SJSA1 (cell line): ENCODE results near the gene KLF3. TPM values are rescaled to one million over a fixed set of nuclear protein-coding genes. Genes with fewer than 3 reads are reported as not detected.

Experiments used
- DNase-seq, 2 experiments: peaks; one replicate each; pipeline ENCODE4 v3.0.0-alpha.2; 2015 to 2020; ENCODE audit warnings: low spot score in 2 of 2, low read depth in 1 of 2
- H3K27ac ChIP-seq: fragments of 250-450 bp; sonication (Bioruptor Pico); 2 replicates; pipeline ENCODE4 v1.5.1; 2020; ENCODE audit warnings: mild to moderate bottlenecking, moderate library complexity
- H3K27me3 ChIP-seq: fragments of 250-450 bp; sonication (Bioruptor Pico); replicated peaks from 2 replicates; pipeline ENCODE4 v1.5.1; 2020; ENCODE audit warnings: mild to moderate bottlenecking, moderate library complexity
- H3K36me3 ChIP-seq: fragments of 250-450 bp; sonication (Bioruptor Pico); 2 replicates; pipeline ENCODE4 v1.5.1; 2020; ENCODE audit warnings: mild to moderate bottlenecking
- H3K4me1 ChIP-seq: fragments of 250-450 bp; sonication (Bioruptor Pico); replicated peaks from 2 replicates; pipeline ENCODE4 v1.6.1; 2021; ENCODE audit warnings: mild to moderate bottlenecking
- H3K4me3 ChIP-seq: fragments of 250-450 bp; sonication (Bioruptor Pico); 2 replicates; pipeline ENCODE4 v1.5.1; 2020; ENCODE audit warnings: mild to moderate bottlenecking
- H3K9me3 ChIP-seq: fragments of 250-450 bp; sonication (Bioruptor Pico); replicated peaks from 2 replicates; pipeline ENCODE4 v1.5.1; 2020; ENCODE audit warnings: mild to moderate bottlenecking
- total RNA-seq: library from RNA; depleted of rRNA; stranded (reverse); fragments of >200 nt; shearing (Covaris generic); gene quantifications from 2 replicates; pipeline ENCODE4 v1.2.3, GENCODE V29; 2014

The KLF3 gene
- total RNA-seq, 1 experiment from 2014 or later, result 8.3 TPM

- Histone ChIP-seq H3K4me3 (no peak overlapping the region), H3K27me3 (no peaks in the 10 kb centered on the region), H3K9me3 (no peaks in the 10 kb centered on the region), H3K4me1 (no peaks in the 10 kb centered on the region), H3K36me3 (peaks cover 33% of the 10 kb centered on the region), H3K27ac (no peak overlapping the region)
- no peak for DNase-seq
These were observed 21.2 kb downstream of the KLF3 start for GRCh38 chr4:38684951-38685844.

- Histone ChIP-seq H3K4me3 (no peak overlapping the region), H3K4me1 (no peaks in the 10 kb centered on the region), H3K27me3 (no peaks in the 10 kb centered on the region), H3K9me3 (no peaks in the 10 kb centered on the region), H3K36me3 (peaks cover 39% of the 10 kb centered on the region), H3K27ac (no peak overlapping the region)
- no peak for DNase-seq
These were observed 22.7 kb downstream of the KLF3 start for GRCh38 chr4:38686682-38687081.

- Histone ChIP-seq H3K9me3 (no peaks in the 10 kb centered on the region), H3K27me3 (no peaks in the 10 kb centered on the region), H3K4me3 (no peak overlapping the region), H3K4me1 (no peaks in the 10 kb centered on the region), H3K27ac (no peak overlapping the region), H3K36me3 (peaks cover 41% of the 10 kb centered on the region)
- DNase-seq, result no peak
These were observed 23.6 kb downstream of the KLF3 start for GRCh38 chr4:38687571-38688011.

GRCh38 chr4:38688676-38689355, 24.8 kb downstream of the KLF3 start:
- Histone ChIP-seq H3K27me3 (no peaks in the 10 kb centered on the region), H3K4me3 (no peak overlapping the region), H3K9me3 (no peaks in the 10 kb centered on the region), H3K36me3 (peaks cover 41% of the 10 kb centered on the region), H3K4me1 (no peaks in the 10 kb centered on the region), H3K27ac (no peak overlapping the region)
- DNase-seq, result no peak

GRCh38 chr4:38691251-38692008, 27.4 kb downstream of the KLF3 start:
- H3K27me3 ChIP-seq, result no peaks in the 10 kb centered on the region
- no peaks in the 10 kb centered on the region for H3K4me1 ChIP-seq
- peaks cover 55% of the 10 kb centered on the region for H3K36me3 ChIP-seq
- H3K27ac ChIP-seq, result no peak overlapping the region
- H3K4me3 ChIP-seq, result no peak overlapping the region
- DNase-seq, result no peak
- H3K9me3 ChIP-seq, result no peaks in the 10 kb centered on the region

- H3K27me3 ChIP-seq, result no peaks in the 10 kb centered on the region
- DNase-seq, result no peak
- no peaks in the 10 kb centered on the region for H3K9me3 ChIP-seq
- no peaks in the 10 kb centered on the region for H3K4me1 ChIP-seq
- peaks cover 63% of the 10 kb centered on the region for H3K36me3 ChIP-seq
- H3K27ac ChIP-seq, result no peak overlapping the region
- no peak overlapping the region for H3K4me3 ChIP-seq
These were observed 28.4 kb downstream of the KLF3 start for GRCh38 chr4:38692421-38692820.

GRCh38 chr4:38693569-38693968, 29.6 kb downstream of the KLF3 start:
- H3K4me3 ChIP-seq, result no peak overlapping the region
- H3K27me3 ChIP-seq, result no peaks in the 10 kb centered on the region
- no peaks in the 10 kb centered on the region for H3K9me3 ChIP-seq
- H3K4me1 ChIP-seq, result no peaks in the 10 kb centered on the region
- H3K27ac ChIP-seq, result no peak overlapping the region
- DNase-seq, result no peak
- H3K36me3 ChIP-seq, result peaks cover 66% of the 10 kb centered on the region

- no peak overlapping the region for H3K27ac ChIP-seq
- no peaks in the 10 kb centered on the region for H3K4me1 ChIP-seq
- no peak for DNase-seq
- no peak overlapping the region for H3K4me3 ChIP-seq
- peaks cover 61% of the 10 kb centered on the region for H3K36me3 ChIP-seq
- no peaks in the 10 kb centered on the region for H3K9me3 ChIP-seq
- no peaks in the 10 kb centered on the region for H3K27me3 ChIP-seq
These were observed 30.3 kb downstream of the KLF3 start for GRCh38 chr4:38694330-38694729.

GRCh38 chr4:38695809-38696208, 31.8 kb downstream of the KLF3 start:
- H3K4me1 ChIP-seq, result no peaks in the 10 kb centered on the region
- peaks cover 46% of the 10 kb centered on the region for H3K36me3 ChIP-seq
- H3K27me3 ChIP-seq, result no peaks in the 10 kb centered on the region
- H3K4me3 ChIP-seq, result no peak overlapping the region
- no peaks in the 10 kb centered on the region for H3K9me3 ChIP-seq
- H3K27ac ChIP-seq, result no peak overlapping the region
- no peak for DNase-seq

- DNase-seq, result no peak
- H3K9me3 ChIP-seq, result no peaks in the 10 kb centered on the region
- no peak overlapping the region for H3K4me3 ChIP-seq
- no peaks in the 10 kb centered on the region for H3K4me1 ChIP-seq
- H3K27me3 ChIP-seq, result no peaks in the 10 kb centered on the region
- no peak overlapping the region for H3K27ac ChIP-seq
- H3K36me3 ChIP-seq, result peaks cover 38% of the 10 kb centered on the region
These were observed 32.7 kb downstream of the KLF3 start for GRCh38 chr4:38696697-38697096.

GRCh38 chr4:38698176-38698575, 34.2 kb downstream of the KLF3 start:
- no peak overlapping the region for H3K4me3 ChIP-seq
- H3K36me3 ChIP-seq, result peaks cover 33% of the 10 kb centered on the region
- no peaks in the 10 kb centered on the region for H3K9me3 ChIP-seq
- no peak for DNase-seq
- no peaks in the 10 kb centered on the region for H3K27me3 ChIP-seq
- no peaks in the 10 kb centered on the region for H3K4me1 ChIP-seq
- H3K27ac ChIP-seq, result no peak overlapping the region

GRCh38 chr4:38699112-38699511, 35.1 kb downstream of the KLF3 start:
- Histone ChIP-seq H3K36me3 (peaks cover 33% of the 10 kb centered on the region), H3K27ac (no peak overlapping the region), H3K4me1 (no peaks in the 10 kb centered on the region)

GRCh38 chr4:38703635-38704034, 39.6 kb downstream of the KLF3 start:
- no peak overlapping the region for H3K27ac ChIP-seq
- H3K36me3 ChIP-seq, result peaks cover 1% of the 10 kb centered on the region; the same call in 1 of the 2 replicates
- H3K27me3 ChIP-seq, result no peaks in the 10 kb centered on the region
- H3K9me3 ChIP-seq, result no peaks in the 10 kb centered on the region
- H3K4me3 ChIP-seq, result no peak overlapping the region
- H3K4me1 ChIP-seq, result no peaks in the 10 kb centered on the region
- DNase-seq, result no peak

More at GRCh38 chr4:38699112-38699511, 35.1 kb downstream of the KLF3 start:
- no peak for DNase-seq
- no peak overlapping the region for H3K4me3 ChIP-seq
- H3K27me3 ChIP-seq, result no peaks in the 10 kb centered on the region
- no peaks in the 10 kb centered on the region for H3K9me3 ChIP-seq
